PC-3 (cell line): ENCODE measurements around the gene ACVR1B.

Experiments used
- EZH2 ChIP-seq: fragments of 300-600 bp; sonication (generic); IDR thresholded peaks from one replicate; pipeline ENCODE4 v1.6.1; 2017; ENCODE audit warnings: antibody characterized with exemption, mild to moderate bottlenecking, low read length; ENCODE audit not compliant: unreplicated experiment
- TF ChIP-seq, protein P1 (sequence below): fragments of 300-600 bp; sonication (generic); conservative IDR thresholded peaks from 2 replicates; pipeline ENCODE4 v1.5.1; 2017; ENCODE audit warnings: antibody characterized with exemption, low read depth, mild to moderate bottlenecking, low read length

DNA sequence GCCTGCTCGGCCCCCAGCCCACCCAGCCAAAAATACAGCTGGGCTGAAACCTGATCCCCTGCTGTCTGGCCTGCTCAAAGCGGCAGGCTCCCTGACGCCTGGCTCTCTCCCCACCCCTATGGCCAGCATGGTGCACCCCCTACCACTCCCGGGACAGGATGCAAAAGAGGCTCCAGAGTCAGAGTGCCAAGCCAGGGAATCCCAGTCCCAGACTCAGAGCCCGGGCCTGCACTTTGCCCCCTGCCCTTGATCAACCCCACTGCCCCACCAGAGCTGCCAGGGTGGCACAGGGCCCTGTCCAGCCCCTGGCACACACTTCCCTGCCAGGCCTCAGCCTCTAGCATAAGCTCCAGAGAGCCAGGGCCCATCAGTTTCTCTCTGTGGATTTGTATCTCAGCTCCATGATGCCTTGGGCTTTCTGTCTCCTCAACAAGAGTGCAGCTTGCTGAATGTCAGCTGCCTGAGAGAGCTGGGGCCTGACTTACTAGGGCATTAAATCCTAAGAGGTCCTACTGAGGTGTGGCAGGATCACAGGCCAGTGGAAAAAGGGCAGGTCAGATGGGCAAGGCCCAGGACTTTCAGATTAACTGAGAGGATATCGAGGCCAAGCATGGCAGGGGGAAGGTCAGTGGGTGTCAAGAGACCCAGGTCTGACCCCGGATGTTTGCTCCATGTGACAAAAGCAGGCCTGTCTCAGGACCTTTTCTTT is 30.3 kb upstream of the ACVR1B start:
- TF ChIP-seq, protein P1, sequence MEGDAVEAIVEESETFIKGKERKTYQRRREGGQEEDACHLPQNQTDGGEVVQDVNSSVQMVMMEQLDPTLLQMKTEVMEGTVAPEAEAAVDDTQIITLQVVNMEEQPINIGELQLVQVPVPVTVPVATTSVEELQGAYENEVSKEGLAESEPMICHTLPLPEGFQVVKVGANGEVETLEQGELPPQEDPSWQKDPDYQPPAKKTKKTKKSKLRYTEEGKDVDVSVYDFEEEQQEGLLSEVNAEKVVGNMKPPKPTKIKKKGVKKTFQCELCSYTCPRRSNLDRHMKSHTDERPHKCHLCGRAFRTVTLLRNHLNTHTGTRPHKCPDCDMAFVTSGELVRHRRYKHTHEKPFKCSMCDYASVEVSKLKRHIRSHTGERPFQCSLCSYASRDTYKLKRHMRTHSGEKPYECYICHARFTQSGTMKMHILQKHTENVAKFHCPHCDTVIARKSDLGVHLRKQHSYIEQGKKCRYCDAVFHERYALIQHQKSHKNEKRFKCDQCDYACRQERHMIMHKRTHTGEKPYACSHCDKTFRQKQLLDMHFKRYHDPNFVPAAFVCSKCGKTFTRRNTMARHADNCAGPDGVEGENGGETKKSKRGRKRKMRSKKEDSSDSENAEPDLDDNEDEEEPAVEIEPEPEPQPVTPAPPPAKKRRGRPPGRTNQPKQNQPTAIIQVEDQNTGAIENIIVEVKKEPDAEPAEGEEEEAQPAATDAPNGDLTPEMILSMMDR, result no peak
- TF ChIP-seq EZH2, result no peak
